Subcutaneous adipose tissue (tissue), 4 donors: Measurements from ENCODE around the gene SULT1B1. TPM values are rescaled to one million over a fixed set of nuclear protein-coding genes. Genes with fewer than 3 reads are reported as not detected.

Experiments used
- total RNA-seq, 4 donors: library from RNA; depleted of rRNA; stranded (reverse); fragments of >200 nt; gene quantifications; one replicate each; pipeline ENCODE4 v1.1.0, GENCODE V29; 2016
- TF ChIP-seq, protein P1 (sequence below): fragments of 450-650 bp; IDR thresholded peaks from one replicate; pipeline ENCODE4 v1.5.1; 2016; ENCODE audit warnings: low read depth, mild to moderate bottlenecking, control low read depth, antibody characterized with exemption, moderate library complexity

The SULT1B1 gene
- total RNA-seq, 4 donors from 2014 or later = 0.75 to 3.3 (median 2.0) TPM

DNA sequence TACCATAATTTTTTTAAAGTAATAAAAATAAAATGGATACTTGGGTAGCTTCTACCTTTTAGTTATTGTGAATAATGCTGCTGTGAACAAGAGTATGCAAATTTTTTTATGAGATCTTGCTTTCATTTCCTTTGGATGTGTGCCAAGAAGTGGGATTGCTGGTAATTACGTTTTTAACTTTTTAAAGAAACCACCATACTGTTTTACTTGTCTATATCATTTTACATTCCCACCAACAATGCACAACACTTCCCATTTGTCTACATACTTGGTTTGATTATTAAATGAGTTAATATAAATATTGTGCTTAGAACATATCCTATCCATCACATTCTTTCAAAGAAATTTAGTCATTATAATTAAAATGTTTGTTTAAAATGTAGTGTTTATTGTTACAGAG is 3.9 kb upstream of the SULT1B1 start:
- TF ChIP-seq, protein P1, sequence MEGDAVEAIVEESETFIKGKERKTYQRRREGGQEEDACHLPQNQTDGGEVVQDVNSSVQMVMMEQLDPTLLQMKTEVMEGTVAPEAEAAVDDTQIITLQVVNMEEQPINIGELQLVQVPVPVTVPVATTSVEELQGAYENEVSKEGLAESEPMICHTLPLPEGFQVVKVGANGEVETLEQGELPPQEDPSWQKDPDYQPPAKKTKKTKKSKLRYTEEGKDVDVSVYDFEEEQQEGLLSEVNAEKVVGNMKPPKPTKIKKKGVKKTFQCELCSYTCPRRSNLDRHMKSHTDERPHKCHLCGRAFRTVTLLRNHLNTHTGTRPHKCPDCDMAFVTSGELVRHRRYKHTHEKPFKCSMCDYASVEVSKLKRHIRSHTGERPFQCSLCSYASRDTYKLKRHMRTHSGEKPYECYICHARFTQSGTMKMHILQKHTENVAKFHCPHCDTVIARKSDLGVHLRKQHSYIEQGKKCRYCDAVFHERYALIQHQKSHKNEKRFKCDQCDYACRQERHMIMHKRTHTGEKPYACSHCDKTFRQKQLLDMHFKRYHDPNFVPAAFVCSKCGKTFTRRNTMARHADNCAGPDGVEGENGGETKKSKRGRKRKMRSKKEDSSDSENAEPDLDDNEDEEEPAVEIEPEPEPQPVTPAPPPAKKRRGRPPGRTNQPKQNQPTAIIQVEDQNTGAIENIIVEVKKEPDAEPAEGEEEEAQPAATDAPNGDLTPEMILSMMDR = no peak

DNA sequence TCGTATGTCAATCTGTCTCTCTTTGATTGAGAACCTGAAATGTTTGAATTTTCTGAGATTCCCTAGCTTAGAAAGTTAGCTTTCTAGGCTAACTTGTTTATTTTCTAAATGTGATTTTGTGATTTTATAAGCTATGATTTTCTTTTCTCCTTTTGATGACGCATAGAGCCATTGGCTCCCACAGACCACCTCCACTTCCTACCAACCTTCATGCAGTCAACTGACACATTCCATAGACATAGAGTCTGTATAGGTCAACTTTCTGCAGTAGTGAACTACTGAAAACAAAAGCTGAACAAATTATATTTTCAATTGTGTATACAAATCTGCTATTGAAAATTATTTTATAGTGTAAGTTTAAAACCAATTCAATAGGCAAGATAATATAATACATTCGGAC is 2.8 kb upstream of the SULT1B1 start:
- TF ChIP-seq, protein P1 = no peak

DNA sequence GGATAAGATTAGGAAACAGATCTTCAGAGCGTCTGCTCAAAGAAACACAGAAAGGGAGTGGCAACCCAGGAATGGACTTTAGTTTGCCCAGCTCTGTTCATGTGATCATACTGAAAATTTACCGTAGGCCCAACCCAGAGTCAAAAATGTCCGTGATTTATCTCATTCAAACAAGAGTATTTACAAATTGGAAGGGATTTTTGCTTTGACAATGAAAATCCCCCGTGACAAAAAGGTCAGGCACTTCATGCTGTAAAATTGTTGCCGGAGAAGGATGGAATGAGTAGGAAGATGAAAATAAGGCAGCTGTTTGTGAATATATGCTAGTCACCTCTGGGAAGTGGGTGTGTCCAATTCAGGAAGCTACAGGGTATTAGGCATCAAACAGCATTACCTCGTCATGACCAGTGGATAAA is 1.2 kb downstream of the SULT1B1 start:
- TF ChIP-seq, protein P1 = no peak

DNA sequence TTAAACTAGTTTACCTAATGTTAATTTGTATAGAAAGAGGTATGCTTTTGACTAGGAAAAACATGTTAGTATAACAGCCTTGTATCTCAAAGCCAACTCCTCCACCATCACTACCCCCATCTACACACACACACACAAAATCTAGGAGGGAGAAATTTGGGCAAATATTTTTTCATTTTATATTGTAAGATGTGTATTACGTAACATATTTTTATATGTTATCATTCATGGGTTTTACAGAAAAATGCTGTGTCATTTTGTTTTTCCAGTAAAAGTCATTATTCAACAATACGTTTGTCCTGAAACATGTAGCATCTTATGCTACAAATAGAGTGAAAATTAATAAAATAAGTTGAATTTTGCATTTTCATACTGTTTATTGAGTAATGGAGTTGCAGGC is 3.0 kb downstream of the SULT1B1 start:
- TF ChIP-seq, protein P1 = no peak

DNA sequence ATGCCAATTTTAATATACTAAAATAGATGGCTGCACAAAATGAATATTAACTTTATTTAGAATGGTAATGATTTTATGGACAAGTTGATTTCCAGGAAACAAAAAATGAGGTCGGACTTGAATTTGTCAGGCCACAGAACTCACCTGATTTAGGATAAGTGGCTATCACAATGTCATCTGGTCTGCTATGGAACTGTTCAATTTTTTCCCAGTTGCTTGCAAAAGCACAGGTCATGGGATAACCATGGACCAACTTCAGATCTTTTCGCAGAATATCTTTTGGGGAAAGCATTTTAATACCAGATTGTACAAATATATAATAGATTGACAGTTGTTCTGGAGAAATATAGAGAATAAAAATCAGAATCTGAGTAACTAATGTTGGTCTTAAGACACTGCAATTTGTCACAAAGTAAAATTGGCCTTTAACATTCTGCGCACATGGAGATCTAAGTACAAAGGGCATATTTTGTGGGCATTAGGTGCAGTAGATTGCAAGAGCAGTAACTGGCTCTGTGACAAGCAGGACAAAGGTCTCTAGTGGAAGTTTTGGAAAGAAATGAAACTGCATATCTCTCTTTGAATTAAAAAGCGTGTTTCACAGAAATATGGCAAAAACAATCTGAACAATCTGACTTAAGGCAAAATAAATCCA is 5.4 kb downstream of the SULT1B1 start:
- TF ChIP-seq, protein P1 = no peak

DNA sequence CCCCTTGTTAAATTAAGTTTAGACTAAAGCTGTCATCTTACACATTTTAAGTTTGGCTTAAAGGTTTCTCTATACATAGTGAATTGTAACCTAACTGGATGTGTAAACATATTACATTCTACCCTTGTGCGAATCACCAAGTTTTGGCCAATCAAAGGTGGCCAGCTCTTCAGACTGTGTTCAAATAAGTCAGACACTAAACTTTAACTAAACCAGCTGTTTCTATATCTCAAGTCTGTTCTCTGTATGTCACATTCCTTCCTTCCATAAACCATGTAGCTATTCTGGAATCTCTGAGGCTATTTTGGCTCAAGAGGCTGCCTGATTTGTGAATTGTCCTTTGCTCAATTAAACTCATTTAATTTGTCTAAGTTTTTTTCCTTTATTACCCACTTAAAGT is 6.7 kb downstream of the SULT1B1 start:
- TF ChIP-seq, protein P1 = no peak

DNA sequence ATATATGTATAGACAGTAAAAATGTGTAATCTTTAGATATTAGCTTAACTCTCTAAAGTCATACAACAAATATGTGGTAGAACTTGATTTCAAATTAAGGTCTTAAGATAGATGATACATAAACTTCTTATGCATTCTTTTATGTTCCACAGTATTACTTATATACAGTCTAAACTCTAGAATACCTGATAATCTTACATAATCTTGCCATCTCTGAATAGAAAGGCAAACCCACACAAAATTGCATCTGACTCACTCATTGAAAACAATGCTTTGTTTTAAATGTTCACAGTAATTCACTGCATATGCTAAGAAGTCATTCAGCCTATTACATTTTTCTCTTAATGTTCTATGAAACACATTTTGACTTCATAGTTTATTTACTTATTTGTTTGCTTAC is 10.1 kb downstream of the SULT1B1 start:
- TF ChIP-seq, protein P1 = no peak
